ENCODE results near the gene RIOK3. TPM values are rescaled to one million over a fixed set of nuclear protein-coding genes. Genes with fewer than 3 reads are reported as not detected.

Gene RIOK3
- total and polyA plus RNA-seq, 2 donors from 2014 or later, result 30.1 to 64.9 TPM

DNA sequence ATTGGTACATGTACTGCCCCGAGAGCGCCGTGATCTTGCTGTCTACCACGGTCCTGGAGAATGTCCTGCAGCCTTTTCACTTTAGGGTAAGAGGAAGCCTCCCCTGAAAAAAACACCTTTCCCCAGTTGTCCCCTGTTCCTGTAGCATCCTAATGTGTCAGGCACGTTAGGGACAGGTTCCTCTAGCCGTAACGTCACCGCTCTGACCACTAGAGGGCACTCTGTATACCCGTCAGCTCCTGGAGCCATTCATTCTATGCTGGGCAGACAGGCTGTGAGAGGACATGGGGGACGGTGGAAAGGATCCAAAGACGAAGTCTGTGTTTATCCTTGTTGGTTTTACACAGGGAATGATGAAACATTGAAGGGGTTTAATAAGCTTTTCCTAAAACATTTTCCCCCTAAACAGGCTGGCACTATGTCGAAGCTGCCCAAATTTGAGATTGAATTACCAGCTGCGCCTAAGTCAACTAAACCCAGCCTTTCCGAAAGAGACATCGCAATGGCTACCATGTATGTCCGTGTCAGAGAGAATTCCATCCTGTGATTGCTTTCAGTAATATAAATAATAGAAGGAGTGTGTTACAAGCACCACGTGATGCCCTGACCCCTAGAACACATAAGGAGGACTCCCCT, 62.9 kb downstream of the RIOK3 start:
- H3K27me3 ChIP-seq (ENCODE audit: control insufficient read depth, insufficient read depth, low read length), result no peaks in the 10 kb centered on the region
- H3K27ac ChIP-seq (ENCODE audit: low read depth in 2 of 2, low read length in 2 of 2), result no peak overlapping the region
- H3K36me3 ChIP-seq (ENCODE audit: control insufficient read depth in 2 of 3, insufficient read depth in 3 of 3, low read length in 3 of 3), result peaks cover 2 to 44% (median 24%) of the 10 kb centered on the region in 3 donors
- H3K9me3 ChIP-seq (ENCODE audit: control insufficient read depth in 2 of 3, insufficient read depth in 1 of 3, low read length in 3 of 3), result no peaks in the 10 kb centered on the region
- DNase-seq, result peak in 4 of 5 donors; percentile 76 to 89 (median 84)
- peaks cover 0 to 2% (median 0%) of the 10 kb centered on the region in 3 donors for H3K4me1 ChIP-seq (ENCODE audit: control insufficient read depth in 2 of 3, insufficient read depth in 2 of 3, low read depth in 1 of 3, low read length in 3 of 3)
- intact Hi-C loops (cut with DNase I), result no loop called here
- TF ChIP-seq, protein P1, sequence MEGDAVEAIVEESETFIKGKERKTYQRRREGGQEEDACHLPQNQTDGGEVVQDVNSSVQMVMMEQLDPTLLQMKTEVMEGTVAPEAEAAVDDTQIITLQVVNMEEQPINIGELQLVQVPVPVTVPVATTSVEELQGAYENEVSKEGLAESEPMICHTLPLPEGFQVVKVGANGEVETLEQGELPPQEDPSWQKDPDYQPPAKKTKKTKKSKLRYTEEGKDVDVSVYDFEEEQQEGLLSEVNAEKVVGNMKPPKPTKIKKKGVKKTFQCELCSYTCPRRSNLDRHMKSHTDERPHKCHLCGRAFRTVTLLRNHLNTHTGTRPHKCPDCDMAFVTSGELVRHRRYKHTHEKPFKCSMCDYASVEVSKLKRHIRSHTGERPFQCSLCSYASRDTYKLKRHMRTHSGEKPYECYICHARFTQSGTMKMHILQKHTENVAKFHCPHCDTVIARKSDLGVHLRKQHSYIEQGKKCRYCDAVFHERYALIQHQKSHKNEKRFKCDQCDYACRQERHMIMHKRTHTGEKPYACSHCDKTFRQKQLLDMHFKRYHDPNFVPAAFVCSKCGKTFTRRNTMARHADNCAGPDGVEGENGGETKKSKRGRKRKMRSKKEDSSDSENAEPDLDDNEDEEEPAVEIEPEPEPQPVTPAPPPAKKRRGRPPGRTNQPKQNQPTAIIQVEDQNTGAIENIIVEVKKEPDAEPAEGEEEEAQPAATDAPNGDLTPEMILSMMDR (IDR thresholded peaks at IDR 0.05; ENCODE audit: borderline replicate concordance, extremely low read depth, insufficient read depth), result peak; percentile 83
- no peak for FAIRE-seq
- H3K9ac ChIP-seq (ENCODE audit: low read length in 3 of 3), result no peak overlapping the region
- no peak overlapping the region for H3K4me3 ChIP-seq (ENCODE audit: low read length in 3 of 3)

DNA sequence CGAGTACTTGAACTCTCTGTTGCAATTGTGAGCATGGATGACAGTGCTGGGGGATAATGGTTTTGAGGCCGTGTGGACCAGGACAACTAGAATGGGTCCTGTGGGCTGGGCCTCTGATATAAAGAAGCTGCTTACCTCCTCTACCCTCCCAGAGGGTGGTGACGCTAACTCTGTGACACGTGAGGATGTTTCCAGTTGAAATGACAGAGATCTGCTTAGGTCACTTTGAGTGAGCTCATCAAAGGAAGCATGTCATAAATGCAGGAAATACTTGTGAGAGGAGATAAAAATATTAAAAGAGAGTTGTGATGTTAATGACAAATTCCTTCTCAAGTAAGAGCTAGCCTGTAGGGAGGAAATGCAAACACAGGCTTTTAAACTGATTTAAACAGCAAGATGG, 66.6 kb downstream of the RIOK3 start:
- no peak overlapping the region for H3K4me3 ChIP-seq (ENCODE audit: low read length in 3 of 3)
- no peaks in the 10 kb centered on the region for H3K27me3 ChIP-seq (ENCODE audit: control insufficient read depth, insufficient read depth, low read length)
- peaks cover 0 to 2% (median 0%) of the 10 kb centered on the region in 3 donors for H3K4me1 ChIP-seq (ENCODE audit: control insufficient read depth in 2 of 3, insufficient read depth in 2 of 3, low read depth in 1 of 3, low read length in 3 of 3)
- no peaks in the 10 kb centered on the region for H3K9me3 ChIP-seq (ENCODE audit: control insufficient read depth in 2 of 3, insufficient read depth in 1 of 3, low read length in 3 of 3)
- H3K36me3 ChIP-seq (ENCODE audit: control insufficient read depth in 2 of 3, insufficient read depth in 3 of 3, low read length in 3 of 3), result peaks cover 2 to 61% (median 38%) of the 10 kb centered on the region in 3 donors
- TF ChIP-seq, protein P1 (IDR thresholded peaks at IDR 0.05; ENCODE audit: borderline replicate concordance, extremely low read depth, insufficient read depth), result no peak
- H3K9ac ChIP-seq (ENCODE audit: low read length in 3 of 3), result no peak overlapping the region
- DNase-seq (no peak), FAIRE-seq (no peak)
- intact Hi-C loops (cut with DNase I), result no loop called here
- peak overlapping the region in 1 of 2 donors; percentile 20 for H3K27ac ChIP-seq (ENCODE audit: low read depth in 2 of 2, low read length in 2 of 2)

DNA sequence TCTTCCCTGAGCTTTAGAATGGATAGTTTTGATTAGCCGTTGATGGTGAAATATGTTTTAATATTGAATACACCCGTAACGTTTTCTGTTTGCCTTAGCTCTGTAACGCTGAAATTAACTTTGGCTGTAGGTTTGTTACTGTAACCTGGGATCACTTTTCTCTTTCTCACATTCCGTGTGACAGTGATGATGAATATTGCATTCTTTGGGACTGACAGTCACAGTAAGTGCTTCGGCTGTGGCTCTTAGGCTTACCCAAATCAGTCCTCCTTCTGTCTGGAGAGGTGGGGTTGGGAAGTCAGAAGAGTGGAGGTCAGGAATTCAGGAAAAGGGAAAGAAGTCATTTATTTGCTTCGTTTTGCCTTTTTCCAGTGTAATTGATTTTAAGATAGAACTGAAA, 68.2 kb downstream of the RIOK3 start:
- Histone ChIP-seq H3K36me3 (ENCODE audit: control insufficient read depth in 2 of 3, insufficient read depth in 3 of 3, low read length in 3 of 3) (peaks cover 2 to 64% (median 42%) of the 10 kb centered on the region in 3 donors), H3K27me3 (ENCODE audit: control insufficient read depth, insufficient read depth, low read length) (no peaks in the 10 kb centered on the region), H3K9me3 (ENCODE audit: control insufficient read depth in 2 of 3, insufficient read depth in 1 of 3, low read length in 3 of 3) (no peaks in the 10 kb centered on the region), H3K4me3 (ENCODE audit: low read length in 3 of 3) (no peak overlapping the region), H3K9ac (ENCODE audit: low read length in 3 of 3) (no peak overlapping the region), H3K27ac (ENCODE audit: low read depth in 2 of 2, low read length in 2 of 2) (no peak overlapping the region), H3K4me1 (ENCODE audit: control insufficient read depth in 2 of 3, insufficient read depth in 2 of 3, low read depth in 1 of 3, low read length in 3 of 3) (no peaks in the 10 kb centered on the region)
- DNase-seq (no peak), FAIRE-seq (no peak)
- intact Hi-C loops (cut with DNase I), result no loop called here
- TF ChIP-seq, protein P1 (IDR thresholded peaks at IDR 0.05; ENCODE audit: borderline replicate concordance, extremely low read depth, insufficient read depth), result no peak
